Activated CD4-positive, CD25-positive, alpha-beta regulatory T cell treated with anti-CD3 and anti-CD28 coated beads, Interleukin-2, amount 50 U/mL, for 16 hours (primary cell): Measurements from ENCODE around the gene PRKAG3.
"Not testable (repeated sequence)": the region's sequence is repeated elsewhere in the genome, so short reads cannot be mapped to it uniquely, and the experiment has no call there.

ENCODE experiments used
- DNase-seq: peaks from one replicate; pipeline ENCODE4 v3.0.0-alpha.2; 2020; ENCODE audit warnings: low read depth, low spot score

PRKAG3 gene

DNA sequence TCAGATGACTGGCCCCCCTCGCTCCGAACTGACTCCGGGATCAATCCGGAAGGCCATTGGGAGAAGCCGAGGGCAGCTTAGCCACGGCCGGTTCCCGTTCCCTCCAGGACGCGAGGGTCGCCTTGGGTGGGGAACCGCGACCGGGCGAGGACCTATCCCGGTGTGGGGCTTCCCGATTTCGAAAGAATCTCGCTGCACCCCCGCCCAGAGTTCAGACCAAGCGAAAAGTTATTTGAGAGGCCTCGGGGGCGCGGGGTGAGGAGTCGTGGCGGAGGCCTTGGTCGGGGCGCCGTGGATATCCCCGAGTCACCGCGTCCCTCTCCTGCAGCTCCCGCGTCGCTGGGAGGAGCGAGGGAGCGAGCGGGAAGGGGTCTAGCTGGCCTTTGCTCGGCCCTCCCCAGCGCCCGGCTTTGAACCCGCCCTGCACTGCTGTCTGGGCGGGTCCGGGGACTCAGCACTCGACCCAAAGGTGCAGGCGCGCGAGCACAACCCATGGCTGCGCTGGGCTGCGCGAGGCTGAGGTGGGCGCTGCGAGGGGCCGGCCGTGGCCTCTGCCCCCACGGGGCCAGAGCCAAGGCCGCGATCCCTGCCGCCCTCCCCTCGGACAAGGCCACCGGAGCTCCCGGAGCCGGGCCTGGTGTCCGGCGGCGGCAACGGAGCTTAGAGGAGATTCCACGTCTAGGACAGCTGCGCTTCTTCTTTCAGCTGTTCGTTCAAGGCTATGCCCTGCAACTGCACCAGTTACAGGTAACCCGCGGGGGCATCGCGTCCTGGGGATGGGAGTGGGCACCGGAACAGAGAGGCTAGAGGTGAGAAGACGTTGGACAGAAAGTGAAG is 49.7 kb downstream of the PRKAG3 start, which contains the start of gene CYP27A1:
Gene CYP27A1 (plus strand): TSS at position 457 of the 837 bp plus-strand sequence. CDS start 36 bp downstream, at position 493.
- no peak for DNase-seq

DNA sequence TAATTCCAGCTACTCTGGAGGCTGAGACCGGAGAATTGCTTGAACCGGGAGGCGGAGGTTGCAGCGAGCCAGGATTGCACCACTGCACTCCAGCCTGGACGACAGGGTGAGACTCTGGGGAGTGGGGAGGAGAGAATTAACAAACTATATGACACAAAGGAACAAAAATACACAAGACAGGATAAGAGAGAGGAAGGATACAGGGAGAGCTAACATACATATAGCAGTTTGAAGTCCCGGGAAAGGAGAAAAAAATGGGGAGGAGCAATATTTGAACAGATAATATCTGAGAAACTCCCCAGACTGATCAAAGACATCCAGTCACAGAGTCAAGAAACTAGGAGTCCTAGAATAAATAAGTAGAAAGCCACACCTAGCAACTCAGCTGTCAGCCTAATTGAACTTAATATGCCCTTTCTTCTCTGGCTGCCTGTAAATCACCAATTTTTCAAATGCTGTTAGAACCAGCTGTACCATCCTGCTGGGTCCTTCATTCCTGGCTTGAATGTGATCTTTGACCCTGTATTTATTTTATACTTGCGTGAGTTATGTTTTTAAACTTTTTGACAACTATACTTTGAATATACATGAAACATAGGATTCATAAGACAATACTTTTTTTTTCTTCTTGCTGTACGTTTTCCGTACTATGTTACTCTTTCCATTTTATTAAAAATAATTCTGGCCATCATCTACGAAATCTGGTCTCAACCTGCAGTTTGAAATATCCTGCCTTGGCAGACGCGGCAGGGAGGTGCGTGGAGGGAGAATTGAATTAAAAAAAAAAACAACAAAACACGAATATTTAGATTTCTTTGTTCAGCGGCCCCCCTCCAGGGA is 50.5 kb downstream of the PRKAG3 start:
- DNase-seq, result no peak

DNA sequence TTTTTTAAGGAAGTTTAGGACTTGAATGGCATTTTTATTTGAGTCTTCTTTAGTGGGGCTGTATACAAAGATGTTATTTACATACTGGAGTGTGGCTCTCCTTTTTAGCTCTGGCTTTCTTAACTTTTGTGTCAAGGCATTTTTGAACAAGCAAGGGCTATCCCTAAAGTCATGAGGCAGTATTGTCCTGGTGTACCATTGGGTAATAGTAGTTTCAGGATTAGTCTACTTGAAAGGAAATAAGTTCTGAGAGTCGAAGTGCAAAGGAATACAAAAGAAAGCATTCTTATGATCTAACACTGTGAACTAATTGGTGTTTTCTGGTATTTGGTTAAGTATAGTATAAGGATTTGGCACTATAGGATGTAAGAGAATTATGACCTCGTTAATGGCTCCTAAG is 51.6 kb downstream of the PRKAG3 start:
- DNase-seq, result no peak

DNA sequence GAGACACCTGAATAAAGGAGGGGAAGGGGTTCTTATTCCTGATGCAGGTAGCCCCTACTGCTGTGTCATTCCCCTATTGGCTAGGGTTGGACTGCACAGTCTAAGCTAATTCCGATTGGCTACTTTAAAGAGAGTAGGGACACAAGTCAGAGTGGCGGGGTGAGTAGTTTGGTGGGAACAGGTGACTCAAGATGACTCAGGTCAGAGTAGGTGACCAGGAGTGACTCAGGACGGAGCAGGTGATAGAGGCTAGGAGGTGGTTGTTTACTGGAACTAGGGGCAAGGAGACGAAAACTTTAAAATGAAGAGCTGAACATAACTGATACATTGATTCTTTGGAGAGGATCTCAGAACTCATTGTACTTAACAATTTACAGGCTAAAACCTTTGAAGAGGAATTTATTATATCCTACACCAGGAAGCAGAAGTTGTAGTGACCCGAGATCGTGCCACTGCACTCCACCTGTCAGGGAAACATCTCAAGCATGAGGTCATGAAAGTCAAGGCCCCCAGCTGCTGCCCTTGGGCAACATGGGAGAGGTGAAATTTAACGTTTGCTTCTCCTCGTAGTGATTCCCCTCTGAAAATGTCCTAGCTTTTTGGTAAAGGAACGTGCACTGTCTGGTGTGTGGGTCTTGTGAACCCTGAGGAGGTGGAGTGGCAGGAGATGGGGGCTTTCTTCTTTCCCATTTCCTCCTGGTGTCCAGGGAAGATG is 54.2 kb downstream of the PRKAG3 start:
- no peak for DNase-seq

DNA sequence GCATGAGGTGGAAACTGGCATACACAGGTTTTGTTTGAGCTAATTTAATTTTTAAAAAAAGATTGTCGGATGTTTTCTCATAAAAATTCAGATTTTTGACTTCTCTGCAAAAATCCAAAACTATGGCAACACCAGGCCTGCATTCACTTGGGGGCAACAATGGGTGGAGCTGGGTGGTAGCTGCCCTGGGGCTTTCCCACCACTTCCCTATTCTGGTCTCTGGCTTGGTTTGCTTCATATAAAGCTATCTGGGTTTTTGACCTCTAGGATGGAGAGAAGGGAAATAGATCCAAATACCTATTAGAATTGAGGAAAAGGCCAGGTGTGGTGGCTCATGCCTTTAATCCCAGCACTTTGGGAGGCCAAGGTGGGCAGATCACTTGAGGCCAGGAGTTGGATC is 55.1 kb downstream of the PRKAG3 start:
- no peak for DNase-seq

DNA sequence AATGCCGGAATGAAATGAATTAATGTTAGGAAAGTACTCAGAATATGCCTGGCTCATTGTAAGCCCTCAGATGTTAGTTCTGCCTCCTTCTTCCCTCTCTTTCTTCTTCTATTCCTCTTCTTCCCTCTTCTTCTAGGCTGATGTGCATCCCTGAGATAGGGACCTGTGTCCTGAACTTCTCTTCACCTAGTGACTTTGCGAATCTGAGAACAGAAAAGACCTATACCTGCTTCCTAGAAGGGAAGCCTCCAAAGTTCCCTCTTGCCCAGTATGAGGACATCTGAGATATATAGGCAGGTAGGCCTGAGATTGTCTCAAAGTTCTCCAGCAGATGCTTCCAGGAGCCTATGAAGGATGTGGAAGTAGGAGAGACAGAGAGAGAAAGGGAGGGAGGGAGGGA is 57.7 kb downstream of the PRKAG3 start:
- no peak for DNase-seq

DNA sequence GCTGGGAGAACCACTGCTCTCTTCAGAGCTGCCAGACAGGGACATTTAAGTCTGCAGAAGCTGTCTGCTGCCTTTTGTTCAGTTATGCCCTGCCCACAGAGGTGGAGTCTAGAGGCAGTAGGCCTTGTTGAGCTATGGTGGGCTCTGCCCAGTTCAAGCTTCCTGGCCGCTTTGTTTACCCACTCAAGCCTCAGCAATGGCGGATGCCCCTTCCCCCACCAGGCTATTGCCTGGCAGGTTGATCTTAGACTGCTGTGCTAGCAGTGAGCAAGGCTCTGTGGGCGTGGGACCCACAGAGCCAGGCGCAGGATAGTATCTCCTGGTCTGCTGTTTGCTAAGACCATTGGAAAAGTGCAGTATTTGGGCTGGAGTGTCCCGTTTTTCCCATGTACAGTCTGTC is 58.8 kb downstream of the PRKAG3 start:
- DNase-seq, result not testable (repeated sequence)
